AG04450 (cell line): Measurements from ENCODE around the gene HOXB9. TPM values are rescaled to one million over a fixed set of nuclear protein-coding genes. Genes with fewer than 3 reads are reported as not detected.

Source experiments
- CTCF ChIA-PET: fragments of 300-600, 350-600 bp; formaldehyde crosslinking; extraction: SDS; loops from one replicate; lab custom pipeline; 2022; ENCODE audit warnings: antibody characterized with exemption, inconsistent platforms; lab: Charles Lee
- POLR2A ChIA-PET: fragments of 350-600 bp; formaldehyde crosslinking; extraction: SDS; loops from one replicate; lab custom pipeline; 2021; ENCODE audit warnings: antibody characterized with exemption, inconsistent platforms; lab: Yijun Ruan, JAX
- DNase-seq: peaks from one replicate; pipeline ENCODE4 v3.0.0-alpha.2; 2011; ENCODE audit warnings: low read depth, low spot score
- H3K27ac ChIP-seq: one replicate; pipeline ENCODE4 v1.5.1; 2012; ENCODE audit warnings: low read depth, low read length, control low read depth
- H3K27me3 ChIP-seq: one replicate; pipeline ENCODE4 v1.6.0; 2012; ENCODE audit warnings: low read length; ENCODE audit not compliant: control insufficient read depth, insufficient read depth
- H3K4me3 ChIP-seq: 2 replicates; pipeline ENCODE4 v1.5.1; 2011; ENCODE audit warnings: mild to moderate bottlenecking, low read depth, low read length, control low read depth
- H3K9me3 ChIP-seq: 2 replicates; pipeline ENCODE4 v1.5.1; 2012; ENCODE audit warnings: low read length; ENCODE audit not compliant: control insufficient read depth, insufficient read depth
- CTCF ChIP-seq: IDR thresholded peaks from 2 replicates; pipeline ENCODE4 v1.5.1; 2011; ENCODE audit warnings: low read depth, low read length, control low read depth, inconsistent platforms
- polyA plus RNA-seq: library from polyadenylated mRNA; depleted of rRNA; stranded (reverse); fragments of >200 nt; gene quantifications from 2 replicates; pipeline ENCODE4 v1.2.3, GENCODE V29; 2011

Gene HOXB9
- polyA plus RNA-seq, 1 experiment = 0.02 TPM

GRCh38 chr17:48579471-48579759, 46.7 kb downstream of the HOXB9 start:
- H3K27me3 ChIP-seq = no peaks in the 10 kb centered on the region
- H3K4me3 ChIP-seq = peak overlapping the region; percentile 90
- no peak for TF ChIP-seq CTCF
- CTCF ChIA-PET = interaction anchor here (1.0 to 1.1 kb wide), 2 partner anchors 8 to 13 kb away, joined by 3 to 4 read pairs; partner anchors contain the start of gene HOXB5
- DNase-seq = no peak
- no peaks in the 10 kb centered on the region; the same call in 1 of the 2 replicates for H3K9me3 ChIP-seq
- POLR2A ChIA-PET = interaction anchor here (0.7 to 2.2 kb wide), 6 partner anchors 10 to 38 kb away, joined by 3 to 10 read pairs (median 8); no protein-coding TSS in a partner anchor
- H3K27ac ChIP-seq = peak overlapping the region; percentile 98

GRCh38 chr17:48578616-48579470, 47.3 kb downstream of the HOXB9 start:
- POLR2A ChIA-PET = interaction anchor here (1.0 to 2.2 kb wide), 3 partner anchors 10 to 37 kb away, joined by 3 to 10 read pairs (median 5); no protein-coding TSS in a partner anchor
- no peaks in the 10 kb centered on the region for H3K27me3 ChIP-seq
- no peaks in the 10 kb centered on the region; the same call in 1 of the 2 replicates for H3K9me3 ChIP-seq
- H3K4me3 ChIP-seq = peak overlapping the region; percentile 90
- H3K27ac ChIP-seq = peak overlapping the region; percentile 98
- no peak for TF ChIP-seq CTCF
- CTCF ChIA-PET = interaction anchor here (1.0 to 1.1 kb wide), 2 partner anchors 9 to 14 kb away, joined by 3 to 4 read pairs; partner anchors contain the start of gene HOXB5
- no peak for DNase-seq

- Histone ChIP-seq H3K27ac (peak within 1 kb of the TSS; percentile 98), H3K4me3 (peak within 1 kb of the TSS; percentile 90), H3K27me3 (no peaks in the 10 kb centered on the region), H3K9me3 (no peaks in the 10 kb centered on the region; the same call in 1 of the 2 replicates)
- TF ChIP-seq CTCF = no peak
- ChIA-PET POLR2A (interaction anchor here (0.9 to 2.2 kb wide), 5 partner anchors 9 to 37 kb away, joined by 3 to 10 read pairs (median 5); no protein-coding TSS in a partner anchor), CTCF (interaction anchor here (1.0 to 1.1 kb wide), 2 partner anchors 10 to 15 kb away, joined by 3 to 4 read pairs; partner anchors contain the start of gene HOXB5)
- DNase-seq = no peak
These were observed 48.1 kb downstream of the HOXB9 start, which contains the start of gene HOXB4 for GRCh38 chr17:48577946-48578615. Gene HOXB4, minus strand, starts transcription at chr17:48578350. Its CDS starts 31 bp downstream, at chr17:48578319.

- ChIA-PET POLR2A (interaction anchor here (0.5 to 3.1 kb wide), 7 partner anchors 8 to 548 kb away, joined by 3 to 11 read pairs (median 4); no protein-coding TSS in a partner anchor), CTCF (no interaction called here)
- DNase-seq = no peak
- Histone ChIP-seq H3K27me3 (no peaks in the 10 kb centered on the region), H3K9me3 (no peaks in the 10 kb centered on the region; the same call in 1 of the 2 replicates), H3K27ac (peak overlapping the region; percentile 91), H3K4me3 (peak overlapping the region; percentile 90)
- TF ChIP-seq CTCF = no peak
These were observed 48.7 kb downstream of the HOXB9 start for GRCh38 chr17:48577330-48577945.
